Measurements from ENCODE around the gene SEC31B.

SEC31B gene

DNA sequence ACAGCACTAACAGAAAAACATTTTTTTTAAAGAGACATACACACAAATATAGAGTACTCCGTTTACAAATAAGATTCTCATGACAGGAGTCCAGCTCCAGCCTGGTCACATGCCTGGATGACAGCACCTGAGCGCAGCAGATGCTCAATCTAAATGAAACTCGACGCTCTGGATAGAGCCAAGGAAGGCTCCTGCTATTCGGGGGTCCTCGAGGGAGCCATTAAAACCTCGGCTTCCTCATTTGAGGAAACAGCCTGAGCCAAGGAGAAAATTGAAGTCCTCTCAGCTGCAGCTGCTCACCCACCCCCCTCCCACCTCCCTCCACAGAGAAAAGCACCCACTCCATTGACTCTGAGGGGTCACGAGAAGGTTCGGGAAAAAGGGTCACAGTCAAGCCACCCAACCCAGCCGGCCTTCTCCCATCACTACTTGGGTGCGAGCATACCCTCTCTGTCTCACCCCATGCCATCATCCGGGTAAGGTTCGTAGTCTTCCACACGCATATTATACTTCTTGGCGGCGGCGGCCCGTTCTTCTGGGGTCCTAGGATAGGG lies 9.3 kb upstream of the SEC31B start:
- Histone ChIP-seq H3K27me3 (ENCODE audit: control insufficient read depth, insufficient read depth, low read length) (no peaks in the 10 kb centered on the region), H3K4me3 (ENCODE audit: low read depth, low read length) (peak overlapping the region; percentile 98), H3K27ac (ENCODE audit: low read depth, low read length) (no peak overlapping the region), H3K4me1 (ENCODE audit: control insufficient read depth, insufficient read depth, low read length) (peaks cover 6% of the 10 kb centered on the region), H3K36me3 (ENCODE audit: control insufficient read depth, insufficient read depth, low read length) (peaks cover 42% of the 10 kb centered on the region), H3K9ac (ENCODE audit: low read depth, low read length) (peak overlapping the region; percentile 82), H3K9me3 (ENCODE audit: control insufficient read depth, insufficient read depth, low read length) (no peaks in the 10 kb centered on the region)

DNA sequence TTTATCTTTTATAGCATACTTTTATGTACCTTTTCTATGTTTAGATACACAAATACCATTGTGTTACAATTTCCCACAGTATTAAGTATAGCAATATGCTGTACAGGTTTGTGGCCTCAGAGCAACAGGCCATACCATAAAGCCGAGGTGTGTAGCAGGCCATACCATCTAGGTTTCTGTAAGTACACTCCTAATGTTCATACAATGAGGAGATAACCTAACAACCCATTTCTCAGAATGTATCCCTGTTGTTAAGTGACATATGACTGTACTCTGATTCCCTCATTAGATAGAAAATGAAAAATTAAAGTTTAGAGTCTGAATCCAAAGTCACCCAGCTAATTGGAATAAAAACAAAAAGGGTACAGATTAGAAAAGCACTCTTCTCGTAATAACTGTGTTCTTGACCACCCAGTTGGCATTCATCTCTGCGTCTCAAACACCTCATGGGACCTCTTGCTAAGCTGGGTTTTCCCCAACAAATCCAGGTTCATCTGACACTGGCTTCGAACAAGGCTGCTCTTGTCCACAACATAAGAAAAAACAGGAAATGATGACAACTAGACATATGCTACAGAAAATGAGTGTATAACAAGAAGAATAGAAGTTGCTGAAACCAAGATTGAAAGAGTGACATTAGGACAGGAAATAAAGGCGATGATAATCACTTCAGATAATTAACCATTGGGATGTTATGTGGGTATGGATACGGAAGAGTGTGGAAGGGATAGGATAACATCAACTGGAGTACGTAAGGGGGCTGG lies 8.6 kb upstream of the SEC31B start:
- no peaks in the 10 kb centered on the region for H3K27me3 ChIP-seq (ENCODE audit: control insufficient read depth, insufficient read depth, low read length)
- H3K9me3 ChIP-seq (ENCODE audit: control insufficient read depth, insufficient read depth, low read length) = no peaks in the 10 kb centered on the region
- no peak overlapping the region for H3K27ac ChIP-seq (ENCODE audit: low read depth, low read length)
- peaks cover 6% of the 10 kb centered on the region for H3K4me1 ChIP-seq (ENCODE audit: control insufficient read depth, insufficient read depth, low read length)
- H3K9ac ChIP-seq (ENCODE audit: low read depth, low read length) = no peak overlapping the region
- H3K4me3 ChIP-seq (ENCODE audit: low read depth, low read length) = peak overlapping the region; percentile 98
- peaks cover 49% of the 10 kb centered on the region for H3K36me3 ChIP-seq (ENCODE audit: control insufficient read depth, insufficient read depth, low read length)

DNA sequence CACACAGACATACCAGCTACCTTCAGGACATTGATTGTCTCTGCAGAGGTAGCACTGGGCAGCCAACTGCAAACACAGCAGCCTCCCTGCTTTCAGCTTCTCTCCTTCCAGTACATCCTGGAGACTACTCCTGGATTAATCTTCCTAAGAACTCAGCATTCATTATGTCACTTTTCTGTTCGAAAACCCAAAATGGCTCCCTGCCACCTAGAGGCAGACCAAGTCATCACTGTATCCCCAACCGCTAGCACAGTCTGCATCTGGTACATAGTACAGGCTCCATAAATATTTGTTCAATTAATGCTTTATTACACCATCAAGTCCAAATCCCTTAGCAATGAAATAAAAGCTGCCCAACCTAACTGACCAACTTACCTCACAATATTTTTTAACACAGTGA lies 5.0 kb upstream of the SEC31B start:
- no peak overlapping the region for H3K9ac ChIP-seq (ENCODE audit: low read depth, low read length)
- no peak overlapping the region for H3K27ac ChIP-seq (ENCODE audit: low read depth, low read length)
- peaks cover 57% of the 10 kb centered on the region for H3K36me3 ChIP-seq (ENCODE audit: control insufficient read depth, insufficient read depth, low read length)
- H3K4me3 ChIP-seq (ENCODE audit: low read depth, low read length) = no peak overlapping the region
- no peaks in the 10 kb centered on the region for H3K4me1 ChIP-seq (ENCODE audit: control insufficient read depth, insufficient read depth, low read length)
- H3K27me3 ChIP-seq (ENCODE audit: control insufficient read depth, insufficient read depth, low read length) = peaks cover 14% of the 10 kb centered on the region
- no peaks in the 10 kb centered on the region for H3K9me3 ChIP-seq (ENCODE audit: control insufficient read depth, insufficient read depth, low read length)

- Histone ChIP-seq H3K4me1 (ENCODE audit: control insufficient read depth, insufficient read depth, low read length) (no peaks in the 10 kb centered on the region), H3K27ac (ENCODE audit: low read depth, low read length) (no peak overlapping the region), H3K4me3 (ENCODE audit: low read depth, low read length) (no peak overlapping the region), H3K9me3 (ENCODE audit: control insufficient read depth, insufficient read depth, low read length) (no peaks in the 10 kb centered on the region), H3K36me3 (ENCODE audit: control insufficient read depth, insufficient read depth, low read length) (peaks cover 57% of the 10 kb centered on the region), H3K9ac (ENCODE audit: low read depth, low read length) (no peak overlapping the region), H3K27me3 (ENCODE audit: control insufficient read depth, insufficient read depth, low read length) (peaks cover 19% of the 10 kb centered on the region)
These were observed 4.5 kb upstream of the SEC31B start for GRCh38 chr10:100524206-100524605.

DNA sequence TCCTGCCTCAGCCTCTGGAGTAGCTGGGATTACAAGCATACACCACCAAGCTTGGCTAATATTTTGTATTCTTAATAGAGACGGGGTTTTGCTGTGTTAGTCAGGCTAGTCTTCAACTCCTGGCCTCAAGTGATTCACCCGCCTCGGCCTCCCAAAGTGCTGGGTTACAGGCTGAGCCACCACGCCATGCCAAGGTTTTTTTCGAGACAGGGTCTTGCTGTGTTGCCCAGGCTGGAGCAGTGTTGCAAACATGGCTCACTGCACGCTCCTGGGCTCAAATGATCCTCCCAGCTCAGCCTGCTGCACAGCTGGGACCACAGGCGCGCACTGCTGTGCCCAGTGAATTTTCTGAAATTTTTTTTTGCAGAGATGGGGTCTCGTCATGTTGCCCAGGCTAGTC lies 3.3 kb upstream of the SEC31B start:
- Histone ChIP-seq H3K4me3 (ENCODE audit: low read depth, low read length) (no peak overlapping the region), H3K4me1 (ENCODE audit: control insufficient read depth, insufficient read depth, low read length) (peaks cover 3% of the 10 kb centered on the region; the same call in 1 of the 2 replicates), H3K9ac (ENCODE audit: low read depth, low read length) (no peak overlapping the region), H3K27ac (ENCODE audit: low read depth, low read length) (no peak overlapping the region), H3K9me3 (ENCODE audit: control insufficient read depth, insufficient read depth, low read length) (no peaks in the 10 kb centered on the region), H3K27me3 (ENCODE audit: control insufficient read depth, insufficient read depth, low read length) (peaks cover 30% of the 10 kb centered on the region), H3K36me3 (ENCODE audit: control insufficient read depth, insufficient read depth, low read length) (peaks cover 51% of the 10 kb centered on the region)

DNA sequence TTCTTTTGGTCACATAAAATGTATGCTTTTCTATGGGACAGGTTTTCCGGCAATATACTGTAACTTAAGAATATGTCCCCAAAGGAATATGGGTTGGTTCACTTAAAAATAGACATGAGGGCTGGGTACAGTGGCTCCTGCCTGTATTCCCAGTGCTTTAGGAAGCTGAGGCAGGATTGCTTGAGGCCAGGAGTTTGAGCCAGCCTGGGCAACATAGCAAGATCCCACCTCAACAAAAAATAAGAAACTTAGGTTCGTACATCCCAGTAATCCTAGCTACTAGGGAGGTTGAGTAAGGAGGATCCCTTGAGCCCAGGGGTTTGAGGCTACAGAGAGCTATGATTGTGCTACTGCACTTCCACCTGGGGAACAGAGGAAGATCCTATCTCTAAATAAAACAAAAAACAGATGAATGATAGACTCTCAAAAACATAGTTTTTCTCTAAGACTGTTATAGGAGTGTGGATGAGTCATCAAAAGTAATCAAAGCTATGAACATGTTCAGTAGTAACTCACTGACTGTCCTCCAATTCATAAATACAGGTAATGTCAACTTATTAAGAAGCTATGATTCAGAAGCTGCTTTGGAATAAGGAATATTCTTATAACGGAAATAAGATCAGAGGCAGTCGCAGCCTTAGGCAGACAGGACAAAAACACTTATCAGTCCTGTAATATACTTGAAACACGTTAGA lies 2.6 kb upstream of the SEC31B start:
- H3K36me3 ChIP-seq (ENCODE audit: control insufficient read depth, insufficient read depth, low read length) = peaks cover 47% of the 10 kb centered on the region
- H3K4me3 ChIP-seq (ENCODE audit: low read depth, low read length) = no peak overlapping the region
- no peaks in the 10 kb centered on the region for H3K9me3 ChIP-seq (ENCODE audit: control insufficient read depth, insufficient read depth, low read length)
- no peak overlapping the region for H3K9ac ChIP-seq (ENCODE audit: low read depth, low read length)
- peaks cover 34% of the 10 kb centered on the region for H3K27me3 ChIP-seq (ENCODE audit: control insufficient read depth, insufficient read depth, low read length)
- peaks cover 3% of the 10 kb centered on the region; the same call in 1 of the 2 replicates for H3K4me1 ChIP-seq (ENCODE audit: control insufficient read depth, insufficient read depth, low read length)
- no peak overlapping the region for H3K27ac ChIP-seq (ENCODE audit: low read depth, low read length)

GRCh38 chr10:100520811-100521210 lies 1.1 kb upstream of the SEC31B start:
- Histone ChIP-seq H3K4me3 (ENCODE audit: low read depth, low read length) (no peak overlapping the region), H3K4me1 (ENCODE audit: control insufficient read depth, insufficient read depth, low read length) (peaks cover 3% of the 10 kb centered on the region; the same call in 1 of the 2 replicates), H3K27ac (ENCODE audit: low read depth, low read length) (no peak overlapping the region), H3K9me3 (ENCODE audit: control insufficient read depth, insufficient read depth, low read length) (no peaks in the 10 kb centered on the region), H3K9ac (ENCODE audit: low read depth, low read length) (no peak overlapping the region), H3K27me3 (ENCODE audit: control insufficient read depth, insufficient read depth, low read length) (peaks cover 34% of the 10 kb centered on the region), H3K36me3 (ENCODE audit: control insufficient read depth, insufficient read depth, low read length) (peaks cover 33% of the 10 kb centered on the region)

- Histone ChIP-seq H3K4me3 (ENCODE audit: low read depth, low read length) (peak overlapping the region; percentile 67), H3K27me3 (ENCODE audit: control insufficient read depth, insufficient read depth, low read length) (peaks cover 34% of the 10 kb centered on the region), H3K9ac (ENCODE audit: low read depth, low read length) (no peak overlapping the region), H3K9me3 (ENCODE audit: control insufficient read depth, insufficient read depth, low read length) (no peaks in the 10 kb centered on the region), H3K27ac (ENCODE audit: low read depth, low read length) (no peak overlapping the region), H3K36me3 (ENCODE audit: control insufficient read depth, insufficient read depth, low read length) (peaks cover 13% of the 10 kb centered on the region), H3K4me1 (ENCODE audit: control insufficient read depth, insufficient read depth, low read length) (peaks cover 3% of the 10 kb centered on the region; the same call in 1 of the 2 replicates)
These were observed 860 bp downstream of the SEC31B start for GRCh38 chr10:100518761-100519241.

DNA sequence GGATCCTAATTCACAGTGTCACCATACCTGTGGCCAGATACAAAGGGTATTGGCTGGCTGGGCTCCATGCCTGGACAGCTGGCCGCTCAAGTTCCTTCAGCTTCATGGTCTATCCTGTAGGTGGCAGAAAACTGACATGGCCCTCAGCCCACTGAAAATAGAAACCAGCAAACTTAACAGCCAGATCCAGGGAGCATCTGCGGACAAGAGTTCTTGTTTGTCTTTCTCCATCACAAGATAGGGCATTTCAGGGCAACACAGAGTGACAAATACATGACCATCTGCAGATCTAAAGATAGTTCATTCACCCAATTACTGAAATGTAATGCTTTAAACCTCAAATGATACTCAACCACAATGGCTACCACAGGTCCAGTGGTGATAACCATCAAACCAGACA lies 2.8 kb downstream of the SEC31B start:
- H3K27ac ChIP-seq (ENCODE audit: low read depth, low read length) = no peak overlapping the region
- no peak overlapping the region for H3K9ac ChIP-seq (ENCODE audit: low read depth, low read length)
- H3K27me3 ChIP-seq (ENCODE audit: control insufficient read depth, insufficient read depth, low read length) = peaks cover 34% of the 10 kb centered on the region
- H3K9me3 ChIP-seq (ENCODE audit: control insufficient read depth, insufficient read depth, low read length) = no peaks in the 10 kb centered on the region
- H3K36me3 ChIP-seq (ENCODE audit: control insufficient read depth, insufficient read depth, low read length) = no peaks in the 10 kb centered on the region
- no peak overlapping the region for H3K4me3 ChIP-seq (ENCODE audit: low read depth, low read length)
- H3K4me1 ChIP-seq (ENCODE audit: control insufficient read depth, insufficient read depth, low read length) = peaks cover 3% of the 10 kb centered on the region; the same call in 1 of the 2 replicates

DNA sequence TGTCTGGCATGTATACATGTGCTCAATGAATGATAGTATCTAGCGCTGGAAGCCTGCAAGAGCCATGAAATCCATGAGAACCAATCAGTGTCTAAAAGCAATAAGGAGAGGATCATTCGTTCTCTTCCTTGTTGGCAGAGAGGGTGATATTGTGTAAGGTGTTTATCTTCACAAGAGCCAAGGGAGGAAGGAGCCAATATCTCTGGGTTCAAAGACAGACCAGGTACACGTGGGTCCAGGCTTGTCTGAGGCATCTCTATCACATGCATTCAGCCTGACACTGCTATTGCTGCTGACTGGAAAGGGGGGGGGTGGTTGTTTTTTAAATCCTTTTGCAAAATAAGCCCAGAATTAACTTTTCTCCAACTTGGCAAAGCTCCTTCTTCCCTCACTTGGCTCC lies 4.0 kb downstream of the SEC31B start:
- Histone ChIP-seq H3K9ac (ENCODE audit: low read depth, low read length) (no peak overlapping the region), H3K27me3 (ENCODE audit: control insufficient read depth, insufficient read depth, low read length) (peaks cover 29% of the 10 kb centered on the region), H3K27ac (ENCODE audit: low read depth, low read length) (no peak overlapping the region), H3K4me3 (ENCODE audit: low read depth, low read length) (no peak overlapping the region), H3K9me3 (ENCODE audit: control insufficient read depth, insufficient read depth, low read length) (no peaks in the 10 kb centered on the region), H3K4me1 (ENCODE audit: control insufficient read depth, insufficient read depth, low read length) (peaks cover 3% of the 10 kb centered on the region; the same call in 1 of the 2 replicates), H3K36me3 (ENCODE audit: control insufficient read depth, insufficient read depth, low read length) (no peaks in the 10 kb centered on the region)

All from HUES48 (cell line).